ENCODE data around the gene TCF4.

GRCh38 chr18:55503167-55503820 lies 84.7 kb downstream of the TCF4 start:
- TF ChIP-seq CTCF (IDR thresholded peaks at IDR 0.05) (no peak), POLR2AphosphoS5 (IDR thresholded peaks at IDR 0.05; ENCODE audit: low read depth, low read length) (no peak), TCF7L2 (IDR thresholded peaks at IDR 0.05; ENCODE audit: low read depth, low read length) (no peak), SIN3A (IDR thresholded peaks at IDR 0.05; ENCODE audit: borderline replicate concordance, insufficient read depth, low read depth, low read length) (no peak), REST (IDR thresholded peaks at IDR 0.05; ENCODE audit: insufficient read depth in 1 of 2, low read depth in 2 of 2, low read length in 1 of 2) (no peak)

Measured in Panc1 (cell line).